ENCODE results near the gene MYO9B. TPM values are rescaled to one million over a fixed set of nuclear protein-coding genes. Genes with fewer than 3 reads are reported as not detected.

Gene MYO9B
- total RNA-seq, 1 donor from 2014 or later, result 123 TPM

- Histone ChIP-seq H4K20me1 (ENCODE audit: insufficient read depth, low read length) (no peaks in the 10 kb centered on the region), H3K9ac (ENCODE audit: low read length) (no peak overlapping the region), H3K27ac (ENCODE audit: low read depth, low read length) (no peak overlapping the region), H3K4me3 (ENCODE audit: insufficient read depth, low read depth, low read length) (no peak overlapping the region), H2AFZ (ENCODE audit: low read depth, low read length) (no peak overlapping the region), H3K36me3 (ENCODE audit: insufficient read depth, low read length) (peaks cover 3% of the 10 kb centered on the region), H3K79me2 (ENCODE audit: insufficient read depth, low read length) (peaks cover 8% of the 10 kb centered on the region), H3K4me2 (ENCODE audit: low read length) (no peak overlapping the region), H3K4me1 (ENCODE audit: insufficient read depth, low read length) (peaks cover 16% of the 10 kb centered on the region), H3K9me3 (ENCODE audit: insufficient read depth, low read depth, low read length) (no peaks in the 10 kb centered on the region), H3K27me3 (ENCODE audit: insufficient read depth, low read length) (no peaks in the 10 kb centered on the region)
- Mint-ChIP-seq H3K36me3 (ENCODE audit: low read depth, unreplicated experiment) (peaks cover 17% of the 10 kb centered on the region), H3K27me3 (ENCODE audit: low read depth, unreplicated experiment) (no peaks in the 10 kb centered on the region), H3K4me3 (ENCODE audit: unreplicated experiment) (no peak overlapping the region), H3K9me3 (ENCODE audit: unreplicated experiment) (no peaks in the 10 kb centered on the region), H3K4me1 (ENCODE audit: low read depth, unreplicated experiment) (peaks cover 8% of the 10 kb centered on the region), H3K27ac (ENCODE audit: unreplicated experiment) (no peak overlapping the region)
- FAIRE-seq (no peak), DNase-seq (ENCODE audit: low read depth) (no peak)
- TF ChIP-seq EZH2 (IDR thresholded peaks at IDR 0.05; ENCODE audit: insufficient read depth, low read length) (no peak), CTCF (IDR thresholded peaks at IDR 0.05; ENCODE audit: insufficient read depth, low read depth, low read length) (no peak)
Measured at GRCh38 chr19:17219286-17219685, 143.7 kb downstream of the MYO9B start.

GRCh38 chr19:17220207-17220758 is 144.7 kb downstream of the MYO9B start:
- no peak for FAIRE-seq
- no peak overlapping the region for H3K9ac ChIP-seq (ENCODE audit: low read length)

More at GRCh38 chr19:17220207-17220758, 144.7 kb downstream of the MYO9B start:
- Mint-ChIP-seq H3K9me3 (ENCODE audit: unreplicated experiment) (no peaks in the 10 kb centered on the region), H3K4me3 (ENCODE audit: unreplicated experiment) (no peak overlapping the region), H3K27ac (ENCODE audit: unreplicated experiment) (peak overlapping the region; percentile 26), H3K27me3 (ENCODE audit: low read depth, unreplicated experiment) (no peaks in the 10 kb centered on the region), H3K4me1 (ENCODE audit: low read depth, unreplicated experiment) (peaks cover 4% of the 10 kb centered on the region), H3K36me3 (ENCODE audit: low read depth, unreplicated experiment) (peaks cover 17% of the 10 kb centered on the region)
- Histone ChIP-seq H3K36me3 (ENCODE audit: insufficient read depth, low read length) (peaks cover 3% of the 10 kb centered on the region), H3K4me1 (ENCODE audit: insufficient read depth, low read length) (peaks cover 9% of the 10 kb centered on the region), H3K79me2 (ENCODE audit: insufficient read depth, low read length) (peaks cover 8% of the 10 kb centered on the region), H3K4me3 (ENCODE audit: insufficient read depth, low read depth, low read length) (no peak overlapping the region), H3K9me3 (ENCODE audit: insufficient read depth, low read depth, low read length) (no peaks in the 10 kb centered on the region), H4K20me1 (ENCODE audit: insufficient read depth, low read length) (no peaks in the 10 kb centered on the region), H3K27ac (ENCODE audit: low read depth, low read length) (peak overlapping the region; percentile 28), H2AFZ (ENCODE audit: low read depth, low read length) (peak overlapping the region; percentile 51), H3K27me3 (ENCODE audit: insufficient read depth, low read length) (no peaks in the 10 kb centered on the region), H3K4me2 (ENCODE audit: low read length) (peak overlapping the region; percentile 54)
- peak; percentile 63 for DNase-seq (ENCODE audit: low read depth)
- no peak for TF ChIP-seq CTCF (IDR thresholded peaks at IDR 0.05; ENCODE audit: insufficient read depth, low read depth, low read length)
- TF ChIP-seq EZH2 (IDR thresholded peaks at IDR 0.05; ENCODE audit: insufficient read depth, low read length), result no peak
